ENCODE data around the gene CBLL1. TPM values are rescaled to one million over a fixed set of nuclear protein-coding genes. Genes with fewer than 3 reads are reported as not detected.

Gene CBLL1
- polyA plus RNA-seq, 3 donors, result 15.7 to 26.9 (median 20.6) TPM

GRCh38 chr7:107779647-107780099 is 35.7 kb downstream of the CBLL1 start:
- H3K36me3 Mint-ChIP-seq, result no peaks in the 10 kb centered on the region
- WGBS (ENCODE audit: insufficient coverage), result no CpG with 5 or more reads among the region's 6 CpGs
- no peak overlapping the region for H3K27ac ChIP-seq (ENCODE audit: low read depth in 1 of 2, low read length in 2 of 2)
- H2AFZ ChIP-seq (ENCODE audit: insufficient read depth, low read depth, low read length, poor library complexity, severe bottlenecking), result no peak overlapping the region
- H3K4me2 ChIP-seq (replicated peaks; ENCODE audit: extremely low read depth, low read length, poor library complexity, severe bottlenecking), result no peak overlapping the region
- no peaks in the 10 kb centered on the region for H3K4me1 ChIP-seq (ENCODE audit: control insufficient read depth in 1 of 2, insufficient read depth in 2 of 2, low read length in 2 of 2)
- H3K79me2 ChIP-seq (ENCODE audit: insufficient read depth, low read length), result no peaks in the 10 kb centered on the region
- no peaks in the 10 kb centered on the region for H3K27me3 ChIP-seq (ENCODE audit: control insufficient read depth in 2 of 2, insufficient read depth in 2 of 2, low read length in 2 of 2)
- TF ChIP-seq CTCF (IDR thresholded peaks at IDR 0.05), result no peak
- H4K20me1 ChIP-seq (ENCODE audit: insufficient read depth, low read length), result no peaks in the 10 kb centered on the region
- peaks cover 0 to 4% (median 0%) of the 10 kb centered on the region in 7 donors for H3K9me3 Mint-ChIP-seq
- peaks cover 0 to 3% (median 0%) of the 10 kb centered on the region in 3 donors for H3K27me3 Mint-ChIP-seq (ENCODE audit: low read depth in 3 of 3)
- H3K4me3 ChIP-seq (replicated peaks in 1 of 3; ENCODE audit: low read depth in 2 of 3, low read length in 3 of 3), result no peak overlapping the region
- H3K27ac Mint-ChIP-seq, result no peak overlapping the region
- H3K4me1 Mint-ChIP-seq, result no peaks in the 10 kb centered on the region
- no peak for DNase-seq
- intact Hi-C loops (cut with micrococcal nuclease), result no loop called here
- no peak overlapping the region for H3K9ac ChIP-seq (ENCODE audit: insufficient read depth, low read length, poor library complexity, severe bottlenecking)
- no peaks in the 10 kb centered on the region for H3K9me3 ChIP-seq (replicated peaks in 1 of 2; ENCODE audit: control insufficient read depth in 1 of 2, insufficient read depth in 1 of 2, low read length in 2 of 2)
- no peaks in the 10 kb centered on the region for H3K36me3 ChIP-seq (replicated peaks in 1 of 2; ENCODE audit: control insufficient read depth in 1 of 2, insufficient read depth in 2 of 2, low read length in 2 of 2)
- H3K4me3 Mint-ChIP-seq, result no peak overlapping the region

- WGBS (ENCODE audit: insufficient coverage), result no CpG with 5 or more reads among the region's 3 CpGs
- H3K27ac ChIP-seq (ENCODE audit: low read depth in 1 of 2, low read length in 2 of 2), result no peak overlapping the region
- no peak for DNase-seq
These were observed 38.4 kb downstream of the CBLL1 start for GRCh38 chr7:107782374-107782773.

More at GRCh38 chr7:107782374-107782773, 38.4 kb downstream of the CBLL1 start:
- H3K9ac ChIP-seq (ENCODE audit: insufficient read depth, low read length, poor library complexity, severe bottlenecking), result no peak overlapping the region
- TF ChIP-seq CTCF (IDR thresholded peaks at IDR 0.05), result no peak
- H3K9me3 ChIP-seq (replicated peaks in 1 of 2; ENCODE audit: control insufficient read depth in 1 of 2, insufficient read depth in 1 of 2, low read length in 2 of 2), result no peaks in the 10 kb centered on the region
- H4K20me1 ChIP-seq (ENCODE audit: insufficient read depth, low read length), result no peaks in the 10 kb centered on the region
- no peak overlapping the region for H2AFZ ChIP-seq (ENCODE audit: insufficient read depth, low read depth, low read length, poor library complexity, severe bottlenecking)
- intact Hi-C loops (cut with micrococcal nuclease), result no loop called here
- H3K36me3 ChIP-seq (replicated peaks in 1 of 2; ENCODE audit: control insufficient read depth in 1 of 2, insufficient read depth in 2 of 2, low read length in 2 of 2), result no peaks in the 10 kb centered on the region
- Mint-ChIP-seq H3K27ac (no peak overlapping the region), H3K4me1 (no peaks in the 10 kb centered on the region), H3K36me3 (no peaks in the 10 kb centered on the region), H3K27me3 (ENCODE audit: low read depth in 3 of 3) (peaks cover 0 to 2% (median 0%) of the 10 kb centered on the region in 3 donors), H3K4me3 (no peak overlapping the region), H3K9me3 (peaks cover 0 to 4% (median 0%) of the 10 kb centered on the region in 7 donors)
- no peak overlapping the region for H3K4me3 ChIP-seq (replicated peaks in 1 of 3; ENCODE audit: low read depth in 2 of 3, low read length in 3 of 3)
- H3K4me1 ChIP-seq (ENCODE audit: control insufficient read depth in 1 of 2, insufficient read depth in 2 of 2, low read length in 2 of 2), result no peaks in the 10 kb centered on the region
- no peaks in the 10 kb centered on the region for H3K27me3 ChIP-seq (ENCODE audit: control insufficient read depth in 2 of 2, insufficient read depth in 2 of 2, low read length in 2 of 2)
- no peaks in the 10 kb centered on the region for H3K79me2 ChIP-seq (ENCODE audit: insufficient read depth, low read length)
- no peak overlapping the region for H3K4me2 ChIP-seq (replicated peaks; ENCODE audit: extremely low read depth, low read length, poor library complexity, severe bottlenecking)
